GM18868 (cell line): Measurements from ENCODE around the gene GJD3.

Experiments used
- ATAC-seq: cut with Tn5 transposase; IDR thresholded peaks from one replicate; pipeline ENCODE4 v1.9.1; 2021; ENCODE audit warnings: mild to moderate bottlenecking, moderate library complexity; ENCODE audit not compliant: unreplicated experiment

GJD3 gene

GRCh38 chr17:40342504-40343218 lies 21.9 kb downstream of the GJD3 start:
- ATAC-seq = no peak

- no peak for ATAC-seq
Observed at GRCh38 chr17:40341808-40342503, 22.6 kb downstream of the GJD3 start.

GRCh38 chr17:40340880-40341807 lies 23.4 kb downstream of the GJD3 start:
- ATAC-seq = peak; percentile 71

GRCh38 chr17:40340327-40340726 lies 24.2 kb downstream of the GJD3 start:
- ATAC-seq = no peak

- ATAC-seq = no peak
Observed at GRCh38 chr17:40338941-40339649, 25.4 kb downstream of the GJD3 start.

- no peak for ATAC-seq
Observed at GRCh38 chr17:40338058-40338457, 26.5 kb downstream of the GJD3 start.

GRCh38 chr17:40337351-40337750 lies 27.2 kb downstream of the GJD3 start:
- ATAC-seq = no peak

GRCh38 chr17:40335620-40336019 lies 28.9 kb downstream of the GJD3 start:
- ATAC-seq = no peak

GRCh38 chr17:40333781-40334448 lies 30.6 kb downstream of the GJD3 start:
- no peak for ATAC-seq

- ATAC-seq = no peak
Observed at GRCh38 chr17:40331743-40332641, 32.5 kb downstream of the GJD3 start.

GRCh38 chr17:40330850-40331470 lies 33.6 kb downstream of the GJD3 start:
- no peak for ATAC-seq

GRCh38 chr17:40329839-40330794 lies 34.4 kb downstream of the GJD3 start:
- no peak for ATAC-seq

- no peak for ATAC-seq
Observed at GRCh38 chr17:40328386-40328766, 36.2 kb downstream of the GJD3 start.

- no peak for ATAC-seq
Observed at GRCh38 chr17:40327735-40328385, 36.7 kb downstream of the GJD3 start.

GRCh38 chr17:40327244-40327729 lies 37.2 kb downstream of the GJD3 start:
- ATAC-seq = no peak

- ATAC-seq = no peak
Observed at GRCh38 chr17:40326832-40327199, 37.7 kb downstream of the GJD3 start.
